C4-2B (cell line): Measurements from ENCODE around the gene FGF1.

Experiments
- H3K27ac ChIP-seq: fragments of 450-650 bp; 2 replicates; pipeline ENCODE4 v1.5.1; 2017
- ZFX ChIP-seq: fragments of 450-650 bp; IDR thresholded peaks from 2 replicates; pipeline ENCODE4 v1.6.1; 2017
- TF ChIP-seq, protein P1 (sequence below): fragments of 450-650 bp; conservative IDR thresholded peaks from 2 replicates; pipeline ENCODE4 v1.5.1; 2017; ENCODE audit warnings: mild to moderate bottlenecking

Gene FGF1

GRCh38 chr5:142720641-142721271 lies 34.9 kb upstream of the FGF1 start:
- peak overlapping the region; percentile 14 for H3K27ac ChIP-seq
- TF ChIP-seq ZFX: no peak
- TF ChIP-seq, protein P1, sequence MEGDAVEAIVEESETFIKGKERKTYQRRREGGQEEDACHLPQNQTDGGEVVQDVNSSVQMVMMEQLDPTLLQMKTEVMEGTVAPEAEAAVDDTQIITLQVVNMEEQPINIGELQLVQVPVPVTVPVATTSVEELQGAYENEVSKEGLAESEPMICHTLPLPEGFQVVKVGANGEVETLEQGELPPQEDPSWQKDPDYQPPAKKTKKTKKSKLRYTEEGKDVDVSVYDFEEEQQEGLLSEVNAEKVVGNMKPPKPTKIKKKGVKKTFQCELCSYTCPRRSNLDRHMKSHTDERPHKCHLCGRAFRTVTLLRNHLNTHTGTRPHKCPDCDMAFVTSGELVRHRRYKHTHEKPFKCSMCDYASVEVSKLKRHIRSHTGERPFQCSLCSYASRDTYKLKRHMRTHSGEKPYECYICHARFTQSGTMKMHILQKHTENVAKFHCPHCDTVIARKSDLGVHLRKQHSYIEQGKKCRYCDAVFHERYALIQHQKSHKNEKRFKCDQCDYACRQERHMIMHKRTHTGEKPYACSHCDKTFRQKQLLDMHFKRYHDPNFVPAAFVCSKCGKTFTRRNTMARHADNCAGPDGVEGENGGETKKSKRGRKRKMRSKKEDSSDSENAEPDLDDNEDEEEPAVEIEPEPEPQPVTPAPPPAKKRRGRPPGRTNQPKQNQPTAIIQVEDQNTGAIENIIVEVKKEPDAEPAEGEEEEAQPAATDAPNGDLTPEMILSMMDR: peak; percentile 25; the same call in 1 of the 2 replicates

DNA sequence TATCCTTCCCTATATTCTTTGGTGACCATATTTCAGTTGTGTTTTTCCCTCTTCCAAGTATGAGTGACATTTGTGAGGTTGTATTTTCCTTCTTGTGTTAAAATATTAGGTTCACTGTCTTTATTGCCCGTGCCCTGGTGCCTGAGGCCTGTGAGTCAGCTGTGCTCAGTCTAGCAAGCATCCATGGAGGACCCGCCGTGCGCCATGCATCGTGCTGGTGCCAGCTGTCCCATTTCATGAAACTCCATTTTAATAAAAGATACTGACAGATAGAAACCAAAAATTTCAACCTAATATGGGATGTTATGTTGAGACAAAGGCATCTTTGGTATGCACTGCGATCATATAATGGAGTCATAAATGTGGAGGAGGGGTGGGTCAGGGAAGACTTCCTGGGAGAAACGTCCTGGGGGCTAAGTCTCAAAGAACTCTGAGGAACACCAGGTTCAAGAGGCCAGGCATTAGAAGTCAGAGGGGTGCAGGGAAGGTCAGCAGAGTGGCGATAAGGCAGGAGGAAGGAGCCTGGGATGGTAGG lies 34.0 kb upstream of the FGF1 start:
- 0 out of 2 replicates have a peak overlapping the region, but pooled peaks have one; percentile 14 for H3K27ac ChIP-seq
- TF ChIP-seq, protein P1: no peak
- TF ChIP-seq ZFX: no peak

GRCh38 chr5:142717582-142718215 lies 31.8 kb upstream of the FGF1 start:
- H3K27ac ChIP-seq: no peak overlapping the region
- TF ChIP-seq, protein P1: peak; percentile 89
- no peak for TF ChIP-seq ZFX

DNA sequence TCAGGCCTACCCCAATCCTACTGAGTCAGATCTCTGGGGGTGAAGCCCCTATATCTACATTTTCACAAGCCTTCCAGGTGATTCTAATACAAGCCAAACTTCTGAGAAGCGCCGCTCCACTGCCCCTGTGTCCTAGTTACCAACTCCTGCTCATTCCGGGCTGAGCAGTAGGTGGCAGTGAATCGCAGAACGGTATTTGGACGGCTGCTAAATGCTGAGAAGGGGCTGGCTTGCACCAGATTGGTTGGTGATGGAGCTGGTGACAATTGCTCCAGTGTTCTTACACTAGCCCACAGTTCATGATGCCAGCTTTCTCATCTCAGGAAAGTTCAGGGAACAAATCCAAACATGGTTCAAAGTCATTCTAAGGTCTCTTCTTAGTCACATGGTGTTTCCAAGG lies 31.1 kb upstream of the FGF1 start:
- no peak for TF ChIP-seq ZFX
- TF ChIP-seq, protein P1: no peak
- H3K27ac ChIP-seq: no peak overlapping the region

- TF ChIP-seq, protein P1: no peak
- H3K27ac ChIP-seq: no peak overlapping the region
These were observed 29.4 kb upstream of the FGF1 start for GRCh38 chr5:142715291-142715690.

- TF ChIP-seq, protein P1: peak; percentile 100
- TF ChIP-seq ZFX: no peak
- H3K27ac ChIP-seq: peak overlapping the region; percentile 50
These were observed 27.3 kb upstream of the FGF1 start for GRCh38 chr5:142713121-142713706.

GRCh38 chr5:142703153-142703552 lies 17.3 kb upstream of the FGF1 start:
- no peak overlapping the region for H3K27ac ChIP-seq

More at GRCh38 chr5:142703153-142703552, 17.3 kb upstream of the FGF1 start:
- TF ChIP-seq ZFX: no peak
- TF ChIP-seq, protein P1: no peak
